Kidney (tissue), 14 donors: ENCODE data around the gene CHRNE. TPM values are rescaled to one million over a fixed set of nuclear protein-coding genes. Genes with fewer than 3 reads are reported as not detected.

Source experiments
- DNase-seq, 5 donors: peaks; one replicate each; pipeline ENCODE4 v3.0.0-alpha.2; 2013 to 2020
- FAIRE-seq: peaks from 2 replicates; lab custom pipeline; 2012; peaks lifted over from hg19 to GRCh38; lab: Jason Lieb, UNC
- H3K27ac ChIP-seq, 2 donors: one replicate each; pipeline ENCODE4 v1.7.0; 2013; ENCODE audit warnings: low read depth in 2 of 2, low read length in 2 of 2, inconsistent platforms in 1 of 2
- H3K27me3 ChIP-seq: one replicate; pipeline ENCODE4 v1.7.1; 2013; ENCODE audit warnings: low read length, inconsistent platforms; ENCODE audit not compliant: control insufficient read depth, insufficient read depth
- H3K36me3 ChIP-seq, 3 donors: one replicate each; pipeline versions ENCODE4 v1.7.0 to v1.7.1; 2013; ENCODE audit warnings: low read length in 3 of 3, control low read depth in 1 of 3, inconsistent platforms in 1 of 3; ENCODE audit not compliant: insufficient read depth in 3 of 3, control insufficient read depth in 2 of 3
- H3K4me1 ChIP-seq, 3 donors: one replicate each; pipeline versions ENCODE4 v1.7.0 to v1.7.1; 2013; ENCODE audit warnings: low read length in 3 of 3, inconsistent platforms in 1 of 3, low read depth in 1 of 3; ENCODE audit not compliant: control insufficient read depth in 2 of 3, insufficient read depth in 2 of 3
- H3K4me3 ChIP-seq, 3 donors: one replicate each; pipeline versions ENCODE4 v1.7.0 to v1.8.1; 2013; ENCODE audit warnings: low read length in 3 of 3, control low read depth in 1 of 3, inconsistent platforms in 1 of 3
- H3K9ac ChIP-seq, 3 donors: one replicate each; pipeline versions ENCODE4 v1.7.0 to v1.7.1; 2013; ENCODE audit warnings: low read length in 3 of 3, control low read depth in 1 of 3, inconsistent platforms in 1 of 3
- H3K9me3 ChIP-seq, 3 donors: one replicate each; pipeline versions ENCODE4 v1.7.0 to v1.7.1; 2013; ENCODE audit warnings: low read length in 3 of 3, control low read depth in 1 of 3, inconsistent platforms in 1 of 3; ENCODE audit not compliant: control insufficient read depth in 2 of 3, insufficient read depth in 1 of 3
- intact Hi-C: fragments of 100-400 bp; cut with DNase I; formaldehyde crosslinking; loops from one replicate; pipeline ENCODE4 v1.11.1; 2022
- polyA plus RNA-seq: library from polyadenylated mRNA; stranded (reverse); fragments of 350-450 nt; fragmentation: Illumina TruSeq; extraction: RNeasy Lipid Tissue Mini Kit (QIAGEN cat#74804); gene quantifications from one replicate; pipeline ENCODE4 v1.2.3, GENCODE V29; 2014; ENCODE audit warnings: low read depth, low replicate concordance; ENCODE audit not compliant: insufficient read depth
- total RNA-seq: library from RNA; stranded (reverse); fragmentation: NEBNext Ultra II Directional; extraction: Animal tissue kit (Norgen Biotek cat#: 25700); gene quantifications from one replicate; pipeline ENCODE4 v1.2.1, GENCODE V29; 2021
- TF ChIP-seq, protein P1 (sequence below): IDR thresholded peaks from 3 replicates; pipeline ENCODE4 v1.5.1; 2012; ENCODE audit warnings: mild to moderate bottlenecking, moderate library complexity, borderline replicate concordance; ENCODE audit not compliant: insufficient read depth; ENCODE audit errors: extremely low read depth
- donor health status: control.
- donor health status: control.
- donor health status: control.
- donor health status: control.
- donor health status: control.
- donor health status: DM: yes; HTN: yes; CAD: no.
- donor health status: Normal renal cell carcinoma (clear cell type).

Gene CHRNE
- total and polyA plus RNA-seq, 2 donors from 2014 or later: 0.82 to 1.3 TPM

DNA sequence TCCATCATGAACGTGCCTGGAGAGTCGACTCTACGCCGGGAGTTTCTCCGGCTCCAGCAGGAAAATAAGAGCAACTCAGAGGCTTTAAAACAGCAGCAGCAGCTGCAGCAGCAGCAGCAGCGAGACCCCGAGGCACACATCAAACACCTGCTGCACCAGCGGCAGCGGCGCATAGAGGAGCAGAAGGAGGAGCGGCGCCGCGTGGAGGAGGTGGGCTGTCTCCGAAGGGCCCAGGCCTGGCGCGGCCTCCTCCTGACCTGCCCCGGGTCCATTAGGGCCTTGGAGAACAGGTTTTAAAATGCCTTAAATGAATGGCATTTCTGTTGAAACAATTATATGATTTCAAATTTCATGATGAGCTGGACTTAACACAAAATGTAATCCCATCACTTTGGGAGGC is 15.3 kb downstream of the CHRNE start:
- Histone ChIP-seq H3K27ac (no peak overlapping the region), H3K27me3 (no peaks in the 10 kb centered on the region), H3K36me3 (peaks cover 5 to 45% (median 28%) of the 10 kb centered on the region in 3 donors), H3K4me1 (peaks cover 0 to 6% (median 0%) of the 10 kb centered on the region in 3 donors), H3K9ac (no peak overlapping the region), H3K4me3 (no peak overlapping the region), H3K9me3 (no peaks in the 10 kb centered on the region)
- intact Hi-C loops: no loop called here
- no peak for DNase-seq
- no peak for FAIRE-seq
- TF ChIP-seq, protein P1, sequence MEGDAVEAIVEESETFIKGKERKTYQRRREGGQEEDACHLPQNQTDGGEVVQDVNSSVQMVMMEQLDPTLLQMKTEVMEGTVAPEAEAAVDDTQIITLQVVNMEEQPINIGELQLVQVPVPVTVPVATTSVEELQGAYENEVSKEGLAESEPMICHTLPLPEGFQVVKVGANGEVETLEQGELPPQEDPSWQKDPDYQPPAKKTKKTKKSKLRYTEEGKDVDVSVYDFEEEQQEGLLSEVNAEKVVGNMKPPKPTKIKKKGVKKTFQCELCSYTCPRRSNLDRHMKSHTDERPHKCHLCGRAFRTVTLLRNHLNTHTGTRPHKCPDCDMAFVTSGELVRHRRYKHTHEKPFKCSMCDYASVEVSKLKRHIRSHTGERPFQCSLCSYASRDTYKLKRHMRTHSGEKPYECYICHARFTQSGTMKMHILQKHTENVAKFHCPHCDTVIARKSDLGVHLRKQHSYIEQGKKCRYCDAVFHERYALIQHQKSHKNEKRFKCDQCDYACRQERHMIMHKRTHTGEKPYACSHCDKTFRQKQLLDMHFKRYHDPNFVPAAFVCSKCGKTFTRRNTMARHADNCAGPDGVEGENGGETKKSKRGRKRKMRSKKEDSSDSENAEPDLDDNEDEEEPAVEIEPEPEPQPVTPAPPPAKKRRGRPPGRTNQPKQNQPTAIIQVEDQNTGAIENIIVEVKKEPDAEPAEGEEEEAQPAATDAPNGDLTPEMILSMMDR: no peak

DNA sequence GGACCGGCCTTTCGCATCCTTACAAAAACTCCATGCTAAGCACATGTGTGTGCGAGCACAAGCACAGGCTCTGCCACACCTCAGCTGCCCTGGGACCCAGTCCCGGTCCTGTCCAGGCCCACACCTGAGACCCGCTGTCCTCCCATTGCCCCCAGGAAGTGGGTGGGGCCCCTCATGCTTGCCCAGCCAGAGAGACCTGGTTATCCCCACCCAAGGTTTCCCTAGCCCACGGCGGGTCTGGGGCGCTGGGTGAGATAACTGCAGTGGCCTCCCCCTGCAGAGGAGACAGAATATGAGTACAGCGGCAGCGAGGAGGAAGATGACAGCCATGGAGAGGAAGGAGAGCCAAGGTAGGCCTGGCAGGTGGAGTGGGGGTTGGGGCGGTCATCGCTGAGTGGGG is 16.1 kb downstream of the CHRNE start:
- no peak for DNase-seq

DNA sequence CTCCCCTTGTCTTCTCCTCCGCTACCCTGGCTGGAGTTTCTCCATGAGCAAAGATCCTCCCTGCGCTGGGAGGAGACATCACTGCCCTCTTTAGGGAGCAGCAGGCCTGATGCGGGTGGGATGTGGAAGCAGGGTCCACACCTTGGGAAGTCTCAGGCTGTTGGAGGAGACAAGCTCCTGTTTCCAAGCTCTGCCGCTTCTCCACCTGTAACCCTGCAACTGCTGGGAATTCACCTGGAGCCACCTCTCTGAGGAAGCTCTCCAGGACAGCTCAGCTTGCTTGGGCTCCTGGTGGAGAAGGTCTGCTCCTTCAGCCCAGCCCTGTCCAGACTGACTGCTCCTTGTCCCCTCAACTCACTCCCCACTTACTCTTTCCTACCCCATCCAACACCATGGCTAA is 18.4 kb downstream of the CHRNE start:
- Histone ChIP-seq H3K9ac (no peak overlapping the region), H3K4me3 (no peak overlapping the region), H3K9me3 (no peaks in the 10 kb centered on the region), H3K27ac (no peak overlapping the region), H3K4me1 (peaks cover 0 to 10% (median 0%) of the 10 kb centered on the region in 3 donors), H3K27me3 (no peaks in the 10 kb centered on the region), H3K36me3 (peaks cover 5 to 30% (median 16%) of the 10 kb centered on the region in 3 donors)
- DNase-seq (no peak), FAIRE-seq (no peak)
- intact Hi-C loops: loop anchor here (5.0 kb wide), 1 partner anchor 97 kb away; the partner anchor contains the start of genes GLTPD2 and VMO1
- TF ChIP-seq, protein P1: no peak

More for the DNA sequence above, 16.1 kb downstream of the CHRNE start:
- peaks cover 0 to 7% (median 0%) of the 10 kb centered on the region in 3 donors for H3K4me1 ChIP-seq
- H3K27me3 ChIP-seq: no peaks in the 10 kb centered on the region
- FAIRE-seq: no peak
- H3K4me3 ChIP-seq: no peak overlapping the region
- TF ChIP-seq, protein P1: no peak
- no peak overlapping the region for H3K9ac ChIP-seq
- H3K27ac ChIP-seq: no peak overlapping the region
- intact Hi-C loops: no loop called here
- peaks cover 5 to 45% (median 28%) of the 10 kb centered on the region in 3 donors for H3K36me3 ChIP-seq
- H3K9me3 ChIP-seq: no peaks in the 10 kb centered on the region
